Activated B cell treated with CpG ODN at 0.5 μM for 24 hours (primary cell): Measurements from ENCODE around the gene PYGL. TPM values are rescaled to one million over a fixed set of nuclear protein-coding genes. Genes with fewer than 3 reads are reported as not detected.

Experiments used
- ATAC-seq: fragments of 200-7000 bp; cut with Tn5 transposase; one replicate; pipeline ENCODE4 v1.10.0; 2021; ENCODE audit warnings: low read depth, mild to moderate bottlenecking, moderate library complexity
- CTCF ChIA-PET: fragments of 350-600 bp; sonication (Branson Sonifier 250); formaldehyde crosslinking; loops from one replicate; lab custom pipeline; 2021; ENCODE audit warnings: antibody characterized with exemption; lab: Charles Lee
- POLR2A ChIA-PET: fragments of 350-600 bp; sonication (Branson Sonifier 250); formaldehyde crosslinking; loops from one replicate; lab custom pipeline; 2021; ENCODE audit warnings: antibody characterized with exemption; lab: Charles Lee
- DNase-seq: peaks from one replicate; pipeline ENCODE4 v3.0.0; 2022
- H3K27ac Mint-ChIP-seq: one replicate; pipeline ENCODE4 v1.8.0; 2020; ENCODE audit warnings: mixed read lengths
- H3K27me3 Mint-ChIP-seq: one replicate; pipeline ENCODE4 v1.8.0; 2021; ENCODE audit warnings: mixed read lengths
- H3K36me3 Mint-ChIP-seq: one replicate; pipeline ENCODE4 v1.8.0; 2021; ENCODE audit warnings: low read depth, mixed read lengths
- H3K4me1 Mint-ChIP-seq: one replicate; pipeline ENCODE4 v1.8.0; 2021; ENCODE audit warnings: mixed read lengths
- H3K4me3 Mint-ChIP-seq: one replicate; pipeline ENCODE4 v1.8.0; 2020; ENCODE audit warnings: mild to moderate bottlenecking, mixed read lengths
- H3K9me3 Mint-ChIP-seq: one replicate; pipeline ENCODE4 v1.8.0; 2020; ENCODE audit warnings: mixed read lengths
- CTCF ChIP-seq: fragments of 200-600 bp; IDR thresholded peaks from one replicate; pipeline ENCODE4 v1.8.0; 2022; ENCODE audit warnings: antibody characterized with exemption, mild to moderate bottlenecking
- intact Hi-C: fragments of 100-400 bp; cut with micrococcal nuclease; formaldehyde crosslinking; loops from one replicate; pipeline ENCODE4 v1.15.1; 2024
- total RNA-seq: library from RNA; stranded (reverse); gene quantifications from 2 replicates; pipeline ENCODE4 v1.2.3, GENCODE V29; 2022

Gene PYGL
- total RNA-seq, 1 donor from 2014 or later, result not detected

GRCh38 chr14:50917449-50917848 lies 26.8 kb downstream of the PYGL start:
- H3K27me3 Mint-ChIP-seq, result no peaks in the 10 kb centered on the region
- POLR2A ChIA-PET, result no interaction called here

GRCh38 chr14:50910495-50911420 lies 33.5 kb downstream of the PYGL start:
- H3K27me3 Mint-ChIP-seq, result peaks cover 5% of the 10 kb centered on the region
- no peak for TF ChIP-seq CTCF

More at GRCh38 chr14:50917449-50917848, 26.8 kb downstream of the PYGL start:
- Mint-ChIP-seq H3K4me1 (no peaks in the 10 kb centered on the region), H3K9me3 (no peaks in the 10 kb centered on the region), H3K36me3 (no peaks in the 10 kb centered on the region), H3K27ac (no peak overlapping the region), H3K4me3 (no peak overlapping the region)
- ATAC-seq (no peak), DNase-seq (no peak)
- intact Hi-C loops, result no loop called here
- TF ChIP-seq CTCF, result no peak
- CTCF ChIA-PET, result no interaction called here

GRCh38 chr14:50906326-50907065 lies 37.8 kb downstream of the PYGL start:
- Mint-ChIP-seq H3K4me3 (no peak overlapping the region), H3K4me1 (peaks cover under 1% of the 10 kb centered on the region), H3K9me3 (peaks cover 8% of the 10 kb centered on the region), H3K36me3 (no peaks in the 10 kb centered on the region), H3K27ac (no peak overlapping the region), H3K27me3 (peaks cover 3% of the 10 kb centered on the region)
- TF ChIP-seq CTCF, result no peak
- ATAC-seq, result no peak
- intact Hi-C loops, result no loop called here
- DNase-seq, result no peak
- CTCF ChIA-PET, result no interaction called here
- POLR2A ChIA-PET, result no interaction called here

More at GRCh38 chr14:50910495-50911420, 33.5 kb downstream of the PYGL start:
- intact Hi-C loops, result no loop called here
- H3K9me3 Mint-ChIP-seq, result no peaks in the 10 kb centered on the region
- no peak overlapping the region for H3K4me3 Mint-ChIP-seq
- H3K36me3 Mint-ChIP-seq, result no peaks in the 10 kb centered on the region
- CTCF ChIA-PET, result interaction anchor here (1.4 kb wide), 1 partner anchor 133 kb away, joined by 3 read pairs; no protein-coding TSS in a partner anchor
- DNase-seq (no peak), ATAC-seq (no peak)
- POLR2A ChIA-PET, result no interaction called here
- H3K4me1 Mint-ChIP-seq, result no peaks in the 10 kb centered on the region
- no peak overlapping the region for H3K27ac Mint-ChIP-seq

GRCh38 chr14:50904719-50905118 lies 39.6 kb downstream of the PYGL start:
- no peak overlapping the region for H3K27ac Mint-ChIP-seq
- no peak for ATAC-seq
- POLR2A ChIA-PET, result no interaction called here
- intact Hi-C loops, result no loop called here
- H3K4me1 Mint-ChIP-seq, result peaks cover 5% of the 10 kb centered on the region
- CTCF ChIA-PET, result no interaction called here
- no peak overlapping the region for H3K4me3 Mint-ChIP-seq
- H3K36me3 Mint-ChIP-seq, result no peaks in the 10 kb centered on the region
- no peaks in the 10 kb centered on the region for H3K27me3 Mint-ChIP-seq
- no peak for DNase-seq
- peaks cover 8% of the 10 kb centered on the region for H3K9me3 Mint-ChIP-seq
- TF ChIP-seq CTCF, result no peak

GRCh38 chr14:50901361-50901760 lies 42.9 kb downstream of the PYGL start:
- peaks cover 5% of the 10 kb centered on the region for H3K4me1 Mint-ChIP-seq
- POLR2A ChIA-PET, result no interaction called here
- H3K36me3 Mint-ChIP-seq, result no peaks in the 10 kb centered on the region
- no peaks in the 10 kb centered on the region for H3K27me3 Mint-ChIP-seq
- H3K4me3 Mint-ChIP-seq, result no peak overlapping the region
- ATAC-seq (no peak), DNase-seq (no peak)
- no peak overlapping the region for H3K27ac Mint-ChIP-seq
- CTCF ChIA-PET, result no interaction called here
- H3K9me3 Mint-ChIP-seq, result peaks cover 8% of the 10 kb centered on the region
- TF ChIP-seq CTCF, result no peak
- intact Hi-C loops, result no loop called here
